MM.1S (cell line): ENCODE data around the gene NRK.
"Not testable (repeated sequence)": the region's sequence is repeated elsewhere in the genome, so short reads cannot be mapped to it uniquely, and the experiment has no call there.

ENCODE experiments used
- DNase-seq: peaks from one replicate; pipeline ENCODE4 v3.0.0-alpha.2; 2015
- H2AFZ ChIP-seq: fragments of 300-600 bp; sonication (generic); 2 replicates; pipeline ENCODE4 v1.6.0; 2016; ENCODE audit warnings: antibody characterized with exemption, low read length
- H3F3A ChIP-seq: fragments of 300-600 bp; sonication (generic); 2 replicates; pipeline ENCODE4 v1.6.1; 2016; ENCODE audit warnings: mild to moderate bottlenecking, antibody characterized with exemption, low read length, moderate library complexity, mixed read lengths; ENCODE audit not compliant: insufficient read depth
- H3K27ac ChIP-seq: fragments of 300-600 bp; sonication (generic); 2 replicates; pipeline ENCODE4 v1.5.1; 2016; ENCODE audit warnings: mild to moderate bottlenecking, low read length
- H3K27me3 ChIP-seq: fragments of 300-600 bp; sonication (generic); replicated peaks from 2 replicates; pipeline ENCODE4 v1.6.0; 2016; ENCODE audit warnings: low read length; ENCODE audit not compliant: insufficient read depth
- H3K36me3 ChIP-seq: fragments of 300-600 bp; sonication (generic); replicated peaks from 2 replicates; pipeline ENCODE4 v1.6.1; 2016; ENCODE audit warnings: mild to moderate bottlenecking, low read length, mixed read lengths; ENCODE audit not compliant: insufficient read depth
- H3K4me1 ChIP-seq: fragments of 300-600 bp; sonication (generic); 2 replicates; pipeline ENCODE4 v1.6.1; 2016; ENCODE audit warnings: low read length, mixed read lengths
- H3K4me2 ChIP-seq: fragments of 300-600 bp; sonication (generic); 2 replicates; pipeline ENCODE4 v1.6.0; 2016; ENCODE audit warnings: low read depth, low read length
- H3K4me3 ChIP-seq: fragments of 300-600 bp; sonication (generic); 2 replicates; pipeline ENCODE4 v1.5.1; 2016; ENCODE audit warnings: low read length, mixed read lengths
- H3K79me2 ChIP-seq: fragments of 300-600 bp; sonication (generic); 2 replicates; pipeline ENCODE4 v1.6.1; 2016; ENCODE audit warnings: mixed run types, low read length, mixed read lengths
- H3K9ac ChIP-seq: fragments of 300-600 bp; sonication (generic); 2 replicates; pipeline ENCODE4 v1.6.1; 2016; ENCODE audit warnings: low read length, mixed read lengths
- H3K9me2 ChIP-seq: fragments of 300-600 bp; sonication (generic); replicated peaks from 2 replicates; pipeline ENCODE4 v1.6.1; 2016; ENCODE audit warnings: mild to moderate bottlenecking, low read length, mixed read lengths; ENCODE audit not compliant: insufficient read depth
- H3K9me3 ChIP-seq: fragments of 300-600 bp; sonication (generic); replicated peaks from 2 replicates; pipeline ENCODE4 v1.6.1; 2016; ENCODE audit warnings: mild to moderate bottlenecking, low read length, mixed read lengths; ENCODE audit not compliant: insufficient read depth
- H4K20me1 ChIP-seq: fragments of 300-600 bp; sonication (generic); 2 replicates; pipeline ENCODE4 v1.6.1; 2016; ENCODE audit warnings: mild to moderate bottlenecking, low read length, moderate library complexity, mixed read lengths; ENCODE audit not compliant: insufficient read depth
- EZH2 ChIP-seq: fragments of 300-600 bp; sonication (generic); optimal IDR thresholded peaks from 2 replicates; pipeline ENCODE3; 2017; ENCODE audit warnings: low read depth, mild to moderate bottlenecking, antibody characterized with exemption, low read length, mixed read lengths
- EZH2phosphoT487 ChIP-seq: fragments of 300-600 bp; sonication (generic); IDR thresholded peaks from 2 replicates; pipeline ENCODE4 v1.6.1; 2018; ENCODE audit warnings: antibody characterized with exemption, low read length
- TF ChIP-seq, protein P1 (sequence below): fragments of 300-600 bp; sonication (generic); IDR thresholded peaks from 2 replicates; pipeline ENCODE4 v1.5.1; 2016; ENCODE audit warnings: antibody characterized with exemption, low read length, mixed read lengths

NRK gene

DNA sequence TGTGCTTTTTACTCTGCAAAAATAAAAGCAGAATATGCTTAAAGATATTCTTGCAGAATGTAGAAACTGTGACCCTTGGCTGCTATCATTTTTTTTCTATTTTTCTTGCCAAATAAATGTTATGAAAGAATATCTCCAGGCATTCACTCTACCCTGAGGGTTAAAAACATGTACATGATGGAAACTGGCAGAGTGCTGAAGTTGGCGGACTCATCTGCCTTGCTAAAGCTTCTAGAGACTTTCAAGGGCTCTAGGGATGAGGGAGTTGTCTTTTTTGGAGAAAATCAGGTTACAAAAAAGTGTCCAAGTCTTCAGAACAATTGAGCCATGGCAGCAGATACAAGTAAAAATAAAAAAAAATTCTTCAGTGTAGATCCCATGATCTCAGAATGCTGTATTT lies 40.5 kb upstream of the NRK start:
- no peak overlapping the region for H3K9ac ChIP-seq
- H3K9me3 ChIP-seq, result no peaks in the 10 kb centered on the region
- DNase-seq, result no peak
- no peaks in the 10 kb centered on the region for H3K27me3 ChIP-seq
- TF ChIP-seq, protein P1, sequence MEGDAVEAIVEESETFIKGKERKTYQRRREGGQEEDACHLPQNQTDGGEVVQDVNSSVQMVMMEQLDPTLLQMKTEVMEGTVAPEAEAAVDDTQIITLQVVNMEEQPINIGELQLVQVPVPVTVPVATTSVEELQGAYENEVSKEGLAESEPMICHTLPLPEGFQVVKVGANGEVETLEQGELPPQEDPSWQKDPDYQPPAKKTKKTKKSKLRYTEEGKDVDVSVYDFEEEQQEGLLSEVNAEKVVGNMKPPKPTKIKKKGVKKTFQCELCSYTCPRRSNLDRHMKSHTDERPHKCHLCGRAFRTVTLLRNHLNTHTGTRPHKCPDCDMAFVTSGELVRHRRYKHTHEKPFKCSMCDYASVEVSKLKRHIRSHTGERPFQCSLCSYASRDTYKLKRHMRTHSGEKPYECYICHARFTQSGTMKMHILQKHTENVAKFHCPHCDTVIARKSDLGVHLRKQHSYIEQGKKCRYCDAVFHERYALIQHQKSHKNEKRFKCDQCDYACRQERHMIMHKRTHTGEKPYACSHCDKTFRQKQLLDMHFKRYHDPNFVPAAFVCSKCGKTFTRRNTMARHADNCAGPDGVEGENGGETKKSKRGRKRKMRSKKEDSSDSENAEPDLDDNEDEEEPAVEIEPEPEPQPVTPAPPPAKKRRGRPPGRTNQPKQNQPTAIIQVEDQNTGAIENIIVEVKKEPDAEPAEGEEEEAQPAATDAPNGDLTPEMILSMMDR, result no peak
- TF ChIP-seq EZH2 (no peak), EZH2phosphoT487 (no peak)
- H3K9me2 ChIP-seq, result no peaks in the 10 kb centered on the region
- no peaks in the 10 kb centered on the region for H3K36me3 ChIP-seq
- H3K27ac ChIP-seq, result no peak overlapping the region
- no peaks in the 10 kb centered on the region for H3K79me2 ChIP-seq
- H4K20me1 ChIP-seq, result no peaks in the 10 kb centered on the region
- H3K4me2 ChIP-seq, result no peak overlapping the region
- H3F3A ChIP-seq, result no peaks in the 10 kb centered on the region
- H2AFZ ChIP-seq, result no peak overlapping the region
- H3K4me3 ChIP-seq, result no peak overlapping the region
- H3K4me1 ChIP-seq, result no peaks in the 10 kb centered on the region

DNA sequence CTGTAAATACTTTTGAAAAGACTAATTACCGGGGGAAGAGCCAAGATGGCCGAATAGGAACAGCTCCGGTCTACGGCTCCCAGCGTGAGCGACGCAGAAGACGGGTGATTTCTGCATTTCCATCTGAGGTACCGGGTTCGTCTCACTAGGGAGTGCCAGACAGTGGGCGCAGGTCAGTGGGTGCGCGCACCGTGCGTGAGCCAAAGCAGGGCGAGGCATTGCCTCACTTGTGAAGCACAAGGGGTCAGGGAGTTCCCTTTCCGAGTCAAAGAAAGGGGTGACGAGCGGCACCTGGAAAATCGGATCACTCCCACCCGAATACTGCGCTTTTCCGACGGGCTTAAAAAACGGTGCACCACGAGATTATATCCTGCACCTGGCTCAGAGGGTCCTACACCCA lies 25.5 kb upstream of the NRK start:
- not testable (repeated sequence) for H3K27ac ChIP-seq, H3K4me2 ChIP-seq

DNA sequence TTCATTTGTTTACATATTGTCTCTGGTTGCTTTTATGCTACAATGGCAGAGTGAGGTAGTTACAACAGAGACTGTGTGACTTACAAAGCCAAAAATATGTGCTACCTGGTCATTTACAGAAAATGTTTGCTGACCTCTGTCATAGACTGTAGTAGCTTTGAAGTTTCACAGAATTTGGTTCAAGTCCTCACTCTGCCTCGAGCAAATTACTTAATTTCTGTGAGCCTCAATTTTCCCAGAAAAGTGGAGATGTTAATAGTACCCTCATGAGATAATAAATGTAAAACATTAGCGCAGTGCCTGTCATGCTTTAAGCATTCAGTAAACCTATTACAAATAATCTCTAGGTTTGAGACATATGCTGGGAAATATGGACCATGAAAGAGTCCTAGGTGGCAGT lies 18.4 kb upstream of the NRK start:
- H3K4me3 ChIP-seq, result no peak overlapping the region
- H4K20me1 ChIP-seq, result no peaks in the 10 kb centered on the region
- H3K36me3 ChIP-seq, result no peaks in the 10 kb centered on the region
- DNase-seq, result no peak
- no peak overlapping the region for H3K4me2 ChIP-seq
- no peak overlapping the region for H2AFZ ChIP-seq
- H3K27me3 ChIP-seq, result no peaks in the 10 kb centered on the region
- TF ChIP-seq, protein P1, result no peak
- H3K4me1 ChIP-seq, result no peaks in the 10 kb centered on the region
- H3K9me3 ChIP-seq, result no peaks in the 10 kb centered on the region
- H3K79me2 ChIP-seq, result no peaks in the 10 kb centered on the region
- no peaks in the 10 kb centered on the region for H3F3A ChIP-seq
- H3K27ac ChIP-seq, result no peak overlapping the region
- no peak overlapping the region for H3K9ac ChIP-seq
- H3K9me2 ChIP-seq, result no peaks in the 10 kb centered on the region

More for the DNA sequence above, 25.5 kb upstream of the NRK start:
- not testable (repeated sequence) for H3K4me1 ChIP-seq, H2AFZ ChIP-seq, H3K27me3 ChIP-seq, H3K36me3 ChIP-seq, DNase-seq, H3K9me2 ChIP-seq, H3K79me2 ChIP-seq, H3F3A ChIP-seq, H3K4me3 ChIP-seq, H3K9ac ChIP-seq, H3K9me3 ChIP-seq, H4K20me1 ChIP-seq

DNA sequence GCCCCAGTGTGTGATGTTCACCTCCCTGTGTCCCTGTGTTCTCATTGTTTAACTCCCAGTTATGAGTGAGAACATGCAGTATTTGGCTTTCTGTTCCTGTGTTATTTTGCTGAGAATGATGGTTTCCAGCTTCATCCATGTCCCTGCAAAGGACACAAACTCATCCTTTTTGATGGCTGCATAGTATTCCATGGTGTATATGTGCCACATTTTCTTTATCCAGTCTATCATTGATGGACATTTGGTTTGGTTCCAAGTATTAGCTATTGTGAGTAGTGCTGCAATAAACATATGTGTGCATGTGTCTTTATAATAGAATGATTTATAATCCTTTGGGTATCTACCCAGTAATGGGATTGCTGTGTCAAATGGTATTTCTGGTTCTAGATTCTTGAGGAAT lies 16.7 kb upstream of the NRK start:
- DNase-seq, H3F3A ChIP-seq, H3K4me3 ChIP-seq, H3K9me2 ChIP-seq, H2AFZ ChIP-seq, H4K20me1 ChIP-seq, H3K4me1 ChIP-seq, H3K9ac ChIP-seq, H3K4me2 ChIP-seq, H3K27me3 ChIP-seq, H3K27ac ChIP-seq, H3K36me3 ChIP-seq, H3K79me2 ChIP-seq, H3K9me3 ChIP-seq: not testable (repeated sequence)
